ENCODE results near the gene PRSS57. TPM values are rescaled to one million over a fixed set of nuclear protein-coding genes. Genes with fewer than 3 reads are reported as not detected.
"Not testable (repeated sequence)": the region's sequence is repeated elsewhere in the genome, so short reads cannot be mapped to it uniquely, and the experiment has no call there.

The PRSS57 gene
- total RNA-seq, 1 donor from 2014 or later, result not detected

- peaks cover 16% of the 10 kb centered on the region for H3K27me3 Mint-ChIP-seq
- H3K4me1 Mint-ChIP-seq, result peaks cover 8% of the 10 kb centered on the region
- POLR2A ChIA-PET, result no interaction called here
- H3K4me3 Mint-ChIP-seq, result no peak overlapping the region
- H3K36me3 Mint-ChIP-seq (ENCODE audit: low read depth), result no peaks in the 10 kb centered on the region
- CTCF ChIA-PET, result no interaction called here
- DNase-seq (no peak), ATAC-seq (ENCODE audit: low read depth) (no peak)
- no peak overlapping the region for H3K27ac Mint-ChIP-seq
- H3K9me3 Mint-ChIP-seq, result no peaks in the 10 kb centered on the region
- no peak for TF ChIP-seq CTCF (IDR thresholded peaks at IDR 0.05)
- intact Hi-C loops (cut with micrococcal nuclease), result no loop called here
These were observed 20.7 kb downstream of the PRSS57 start for GRCh38 chr19:674282-675151.

GRCh38 chr19:670609-671075 is 24.6 kb downstream of the PRSS57 start:
- H3K27ac Mint-ChIP-seq, result no peak overlapping the region
- no peak for TF ChIP-seq CTCF (IDR thresholded peaks at IDR 0.05)
- peaks cover 17% of the 10 kb centered on the region for H3K27me3 Mint-ChIP-seq
- intact Hi-C loops (cut with micrococcal nuclease), result no loop called here
- POLR2A ChIA-PET, result interaction anchor here (1.1 kb wide), 1 partner anchor 126 kb away, joined by 3 read pairs; no protein-coding TSS in a partner anchor
- peaks cover 4% of the 10 kb centered on the region for H3K4me1 Mint-ChIP-seq
- no peaks in the 10 kb centered on the region for H3K36me3 Mint-ChIP-seq (ENCODE audit: low read depth)
- H3K9me3 Mint-ChIP-seq, result no peaks in the 10 kb centered on the region
- ATAC-seq (ENCODE audit: low read depth), result no peak
- H3K4me3 Mint-ChIP-seq, result no peak overlapping the region
- CTCF ChIA-PET, result interaction anchor here (1.8 kb wide), 1 partner anchor 9 kb away, joined by 4 read pairs; no protein-coding TSS in a partner anchor
- no peak for DNase-seq

- ATAC-seq (ENCODE audit: low read depth); H3K9me3 Mint-ChIP-seq; H3K27ac Mint-ChIP-seq; H3K27me3 Mint-ChIP-seq; DNase-seq; H3K36me3 Mint-ChIP-seq (ENCODE audit: low read depth); H3K4me3 Mint-ChIP-seq: not testable (repeated sequence)
- intact Hi-C loops (cut with micrococcal nuclease), result loop anchor here (10.0 kb wide), 2 partner anchors 54 to 576 kb away; partner anchors contain the start of genes ATP5F1D and MIDN
- ChIA-PET CTCF (interaction anchor here (0.7 kb wide), 1 partner anchor 65 kb away, joined by 4 read pairs; no protein-coding TSS in a partner anchor), POLR2A (interaction anchor here (1.2 kb wide), 1 partner anchor 11 kb away, joined by 7 read pairs; no protein-coding TSS in a partner anchor)
- H3K4me1 Mint-ChIP-seq, result peaks cover 12% of the 10 kb centered on the region
These were observed 26.4 kb downstream of the PRSS57 start for GRCh38 chr19:668675-669434.

- H3K27ac Mint-ChIP-seq; DNase-seq; H3K36me3 Mint-ChIP-seq (ENCODE audit: low read depth); H3K27me3 Mint-ChIP-seq; ATAC-seq (ENCODE audit: low read depth); H3K9me3 Mint-ChIP-seq; H3K4me3 Mint-ChIP-seq: not testable (repeated sequence)
- ChIA-PET POLR2A (interaction anchor here (0.6 kb wide), 1 partner anchor 11 kb away, joined by 7 read pairs; no protein-coding TSS in a partner anchor), CTCF (interaction anchor here (1.6 kb wide), 1 partner anchor 13 kb away, joined by 3 read pairs; no protein-coding TSS in a partner anchor)
- intact Hi-C loops (cut with micrococcal nuclease), result loop anchor here (10.0 kb wide), 2 partner anchors 52 to 578 kb away; partner anchors contain the start of genes ATP5F1D and MIDN
- H3K4me1 Mint-ChIP-seq, result peaks cover 18% of the 10 kb centered on the region
These were observed 28.2 kb downstream of the PRSS57 start for GRCh38 chr19:666985-667573.

GRCh38 chr19:664913-665443 is 30.3 kb downstream of the PRSS57 start:
- no peaks in the 10 kb centered on the region for H3K9me3 Mint-ChIP-seq
- ChIA-PET POLR2A (interaction anchor here (0.6 to 0.7 kb wide), 2 partner anchors 256 to 341 kb away, joined by 4 to 5 read pairs; no protein-coding TSS in a partner anchor), CTCF (no interaction called here)
- peak; percentile 9 for ATAC-seq (ENCODE audit: low read depth)
- TF ChIP-seq CTCF (IDR thresholded peaks at IDR 0.05), result peak; percentile 43
- peaks cover 33% of the 10 kb centered on the region for H3K4me1 Mint-ChIP-seq
- intact Hi-C loops (cut with micrococcal nuclease), result loop anchor here (1.0 to 10.0 kb wide), 4 partner anchors 50 to 580 kb away; partner anchors contain the start of genes ATP5F1D and MIDN
- H3K27ac Mint-ChIP-seq, result peak overlapping the region; percentile 63
- peak; percentile 76 for DNase-seq
- peak overlapping the region; percentile 50 for H3K4me3 Mint-ChIP-seq
- peaks cover 3% of the 10 kb centered on the region for H3K36me3 Mint-ChIP-seq (ENCODE audit: low read depth)
- H3K27me3 Mint-ChIP-seq, result peaks cover 3% of the 10 kb centered on the region

Measured in activated B cell treated with CpG ODN at 0.5 μM for 24 hours (primary cell).